ENCODE results near the gene LKAAEAR1.

DNA sequence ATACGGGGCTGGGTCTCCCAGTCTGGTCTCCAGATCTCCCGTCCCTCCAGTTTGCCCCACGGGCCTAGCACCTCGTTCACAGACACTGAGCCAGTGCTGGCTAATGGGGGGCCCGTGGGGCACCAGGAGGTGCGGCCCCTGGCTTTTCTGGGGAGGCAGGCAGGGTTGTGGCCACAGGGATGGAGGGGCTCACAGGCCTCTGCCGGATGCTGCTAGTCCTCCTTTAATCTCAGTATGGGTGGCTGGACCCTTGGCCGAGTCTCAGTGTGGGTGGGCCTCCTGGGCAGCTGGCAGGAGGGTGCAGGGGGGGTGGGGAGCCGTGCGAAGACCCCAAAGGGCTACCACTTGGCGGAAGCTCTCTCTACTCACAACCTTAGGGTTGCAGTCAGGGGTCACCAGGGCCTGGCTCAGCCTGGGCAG, 33.2 kb downstream of the LKAAEAR1 start:
- no peak for TF ChIP-seq TAF1 (IDR thresholded peaks at IDR 0.05; ENCODE audit: low read depth, low read length)
- no peak for TF ChIP-seq POLR2A (IDR thresholded peaks at IDR 0.05; ENCODE audit: low read depth, low read length)
